HG03565 (cell line): ENCODE data around the gene MUSTN1.

Experiments used
- ATAC-seq: cut with Tn5 transposase; IDR thresholded peaks from one replicate; pipeline ENCODE4 v1.9.1; 2021; ENCODE audit warnings: mild to moderate bottlenecking, moderate library complexity; ENCODE audit not compliant: unreplicated experiment

Gene MUSTN1

GRCh38 chr3:52834871-52835501, at the start of gene MUSTN1:
Gene MUSTN1, minus strand, starts transcription at chr3:52835019. Its CDS starts 71 bp downstream, at chr3:52834948.
- no peak for ATAC-seq

- no peak for ATAC-seq
These were observed 47.6 kb upstream of the MUSTN1 start for GRCh38 chr3:52882377-52882776.

GRCh38 chr3:52881871-52882270, 47.1 kb upstream of the MUSTN1 start:
- ATAC-seq: no peak

- no peak for ATAC-seq
These were observed 45.7 kb upstream of the MUSTN1 start for GRCh38 chr3:52880474-52880873.

GRCh38 chr3:52880047-52880446, 45.2 kb upstream of the MUSTN1 start:
- no peak for ATAC-seq

GRCh38 chr3:52879581-52879980, 44.8 kb upstream of the MUSTN1 start:
- no peak for ATAC-seq

GRCh38 chr3:52879090-52879489, 44.3 kb upstream of the MUSTN1 start:
- no peak for ATAC-seq

- no peak for ATAC-seq
These were observed 42.3 kb upstream of the MUSTN1 start for GRCh38 chr3:52877085-52877484.

GRCh38 chr3:52874864-52875587, 40.2 kb upstream of the MUSTN1 start:
- no peak for ATAC-seq

GRCh38 chr3:52874160-52874701, 39.4 kb upstream of the MUSTN1 start:
- no peak for ATAC-seq

GRCh38 chr3:52873433-52874159, 38.8 kb upstream of the MUSTN1 start:
- no peak for ATAC-seq

GRCh38 chr3:52872245-52872644, 37.4 kb upstream of the MUSTN1 start:
- ATAC-seq: no peak

- ATAC-seq: no peak
These were observed 36.9 kb upstream of the MUSTN1 start for GRCh38 chr3:52871761-52872160.

GRCh38 chr3:52870471-52870870, 35.7 kb upstream of the MUSTN1 start:
- ATAC-seq: no peak

- ATAC-seq: no peak
These were observed 31.6 kb upstream of the MUSTN1 start for GRCh38 chr3:52866427-52866826.

- ATAC-seq: no peak
These were observed 31.2 kb upstream of the MUSTN1 start for GRCh38 chr3:52865994-52866393.

GRCh38 chr3:52860424-52860768, 25.6 kb upstream of the MUSTN1 start:
- ATAC-seq: no peak

GRCh38 chr3:52859686-52860423, 25.0 kb upstream of the MUSTN1 start:
- no peak for ATAC-seq

- ATAC-seq: no peak
These were observed 23.0 kb upstream of the MUSTN1 start for GRCh38 chr3:52857864-52858263.

GRCh38 chr3:52857133-52857532, 22.3 kb upstream of the MUSTN1 start:
- ATAC-seq: no peak

GRCh38 chr3:52856666-52857065, 21.8 kb upstream of the MUSTN1 start:
- ATAC-seq: no peak
